Stimulated activated CD8-positive, alpha-beta memory T cell treated with anti-CD3 and anti-CD28 coated beads, Interleukin-4, amount 100 ng/mL, for 24 hours (primary cell): ENCODE data around the gene REEP5.
"Not testable (repeated sequence)": the region's sequence is repeated elsewhere in the genome, so short reads cannot be mapped to it uniquely, and the experiment has no call there.

Experiments used
- DNase-seq: peaks from one replicate; pipeline ENCODE4 v3.0.0-alpha.2; 2020; ENCODE audit warnings: low read depth

REEP5 gene

GRCh38 chr5:112921833-112922817, at the start of gene REEP5:
TSS of gene REEP5 (minus strand) at chr5:112922227. CDS start at chr5:112922190, 37 bp downstream.
- DNase-seq = peak; percentile 79

GRCh38 chr5:112971276-112971675, 49.2 kb upstream of the REEP5 start:
- DNase-seq = no peak

DNA sequence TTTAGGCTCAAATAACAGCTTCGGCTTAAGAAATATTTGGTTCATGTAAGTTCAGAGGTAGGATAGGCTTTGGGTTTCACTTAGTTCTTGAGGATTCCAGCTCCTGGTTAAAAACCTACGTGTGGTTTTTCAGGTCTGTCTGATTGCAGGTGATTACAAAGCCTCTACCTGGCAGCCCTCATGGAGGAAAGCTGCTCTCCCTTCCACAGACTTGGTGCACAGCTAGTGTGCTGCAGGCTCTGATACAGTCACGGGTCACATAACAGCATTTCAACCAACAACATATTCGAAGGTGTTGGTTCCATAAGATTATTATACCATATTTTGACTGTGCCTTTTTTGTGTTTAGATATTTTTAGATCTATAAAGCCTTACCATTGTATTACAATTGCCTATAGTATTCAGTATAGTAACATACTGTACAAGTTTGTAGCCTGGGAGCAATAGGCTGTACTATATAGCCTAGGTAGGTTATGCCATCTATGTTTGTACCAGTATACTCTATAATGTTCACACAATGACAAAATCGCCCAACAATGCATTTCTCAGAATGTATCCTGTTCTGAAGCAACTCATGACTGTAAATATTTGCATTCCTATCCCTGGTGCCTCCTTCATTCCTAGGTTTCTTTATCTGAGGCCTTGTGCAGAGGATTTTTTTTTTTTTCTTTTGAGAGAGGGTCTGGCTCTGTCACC, 46.5 kb upstream of the REEP5 start:
- DNase-seq = no peak

GRCh38 chr5:112967520-112968083, 45.6 kb upstream of the REEP5 start:
- no peak for DNase-seq

- no peak for DNase-seq
Measured at GRCh38 chr5:112965733-112966306, 43.8 kb upstream of the REEP5 start.

- not testable (repeated sequence) for DNase-seq
Measured at GRCh38 chr5:112963374-112963733, 41.3 kb upstream of the REEP5 start.

GRCh38 chr5:112960863-112961504, 39.0 kb upstream of the REEP5 start:
- no peak for DNase-seq

GRCh38 chr5:112960315-112960714, 38.3 kb upstream of the REEP5 start:
- no peak for DNase-seq

- DNase-seq = not testable (repeated sequence)
Measured at GRCh38 chr5:112959872-112960271, 37.8 kb upstream of the REEP5 start.

DNA sequence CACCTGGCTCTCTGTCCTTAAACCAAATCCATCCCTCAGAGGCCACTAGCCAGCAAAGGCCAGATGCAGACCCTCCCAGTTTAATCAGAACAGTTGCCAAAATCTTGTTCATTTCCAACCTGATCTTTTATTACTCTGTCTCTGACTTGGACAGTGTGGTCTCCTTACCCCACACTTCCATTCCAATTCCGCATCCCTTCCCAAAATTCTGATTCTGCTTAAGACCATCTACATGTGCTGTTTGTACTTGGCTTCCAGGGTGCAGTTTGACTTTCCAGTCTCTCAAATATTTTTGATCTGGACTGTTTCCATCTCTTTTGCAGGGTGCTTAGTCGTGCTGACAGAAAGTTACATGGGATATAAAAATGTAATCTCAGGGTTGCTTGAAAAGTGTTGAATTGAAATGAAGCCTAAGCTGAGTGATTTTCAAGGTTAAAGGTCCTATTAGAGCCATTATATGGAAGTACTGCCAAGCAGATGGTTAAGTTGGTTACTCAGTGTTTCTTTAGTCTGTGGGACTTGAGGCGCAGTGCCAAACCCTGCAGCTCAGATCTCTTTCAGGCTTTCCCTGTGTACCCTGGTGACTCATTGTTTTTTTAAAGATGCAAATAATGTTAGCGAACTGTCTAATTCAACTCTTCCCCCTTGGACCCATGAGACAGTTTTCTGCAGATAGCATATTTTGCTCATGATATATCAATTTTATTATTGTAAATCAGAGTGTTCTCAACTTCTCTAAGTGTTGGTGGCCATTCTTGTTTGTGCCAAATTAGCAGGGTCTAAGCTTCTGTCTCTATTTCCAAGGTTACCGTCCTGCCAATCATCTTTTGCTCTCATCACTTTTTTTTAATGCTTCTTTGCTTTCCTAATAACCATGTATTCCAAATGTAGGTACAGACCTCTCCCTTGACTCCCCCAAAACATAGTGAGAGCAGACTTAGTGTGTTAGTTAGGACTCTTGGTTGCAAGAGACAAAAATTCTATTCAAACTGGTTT, 36.4 kb upstream of the REEP5 start:
- no peak for DNase-seq

GRCh38 chr5:112957036-112957808, 35.2 kb upstream of the REEP5 start:
- DNase-seq = no peak

GRCh38 chr5:112956606-112957005, 34.6 kb upstream of the REEP5 start:
- DNase-seq = no peak

DNA sequence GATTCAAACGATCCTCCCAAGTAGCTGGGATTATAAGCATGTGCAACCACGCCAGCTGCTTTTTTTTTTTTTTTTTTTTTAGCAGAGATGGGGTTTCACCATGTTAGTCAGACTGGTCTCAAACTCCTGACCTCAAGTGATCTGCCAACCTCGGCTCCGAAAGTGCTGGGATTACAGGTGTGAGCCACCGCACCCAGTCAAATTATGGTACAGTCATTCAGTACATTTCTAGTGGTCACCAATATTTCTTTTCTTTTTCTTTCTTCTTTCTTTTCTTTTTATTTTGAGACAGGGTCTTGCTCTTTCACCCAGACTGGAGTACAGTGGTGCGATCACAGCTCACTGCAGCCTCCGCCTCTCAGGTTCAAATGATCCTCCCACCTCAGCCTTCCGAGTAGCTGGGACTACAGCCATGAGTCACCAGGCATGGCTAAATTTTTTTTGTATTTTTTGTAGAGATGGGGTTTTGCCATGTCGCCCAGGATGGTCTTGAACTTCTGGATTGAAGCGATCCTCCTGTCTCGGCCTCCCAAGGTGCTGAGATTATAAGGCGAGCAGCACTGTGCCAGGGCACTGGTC, 29.2 kb upstream of the REEP5 start:
- no peak for DNase-seq

GRCh38 chr5:112948458-112948857, 26.4 kb upstream of the REEP5 start:
- DNase-seq = no peak

DNA sequence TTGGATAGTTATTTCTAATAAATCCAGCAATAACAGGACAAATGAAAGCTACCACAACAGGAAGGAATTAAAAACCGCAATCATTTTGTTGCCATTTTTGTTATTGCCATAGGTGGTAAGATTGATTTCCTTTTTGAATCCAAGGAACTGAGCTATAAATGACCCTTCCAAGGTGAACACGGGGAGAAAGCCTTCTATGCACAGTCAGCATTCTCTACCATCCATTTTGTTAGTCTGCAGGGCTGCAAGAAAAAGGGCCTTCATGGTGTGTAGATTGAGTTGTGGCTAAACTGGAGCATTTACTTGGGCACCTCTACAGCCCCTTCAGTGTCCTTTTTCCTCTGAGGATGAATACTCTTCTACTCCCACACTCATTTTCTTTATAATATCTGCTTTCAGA, 18.6 kb upstream of the REEP5 start:
- no peak for DNase-seq

DNA sequence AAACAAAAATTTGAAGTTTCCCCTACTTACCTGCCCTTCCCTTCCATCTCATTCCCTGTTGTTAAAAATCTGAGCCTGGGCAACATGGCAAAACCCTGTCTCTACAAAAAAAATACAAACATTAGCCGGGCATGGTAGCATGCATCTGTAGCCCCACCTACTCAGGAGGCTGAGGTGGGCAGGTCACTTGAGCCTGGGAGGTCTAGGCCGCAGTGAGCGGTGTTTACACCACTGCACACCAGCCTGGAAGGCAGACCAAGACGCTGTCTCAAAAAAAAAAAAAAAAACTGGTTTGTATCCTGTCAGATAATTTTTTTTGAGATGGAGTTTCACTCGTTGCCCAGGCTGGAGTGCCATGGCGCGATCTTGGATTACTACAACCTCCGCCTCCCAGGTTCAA, 16.3 kb upstream of the REEP5 start:
- DNase-seq = no peak

GRCh38 chr5:112935675-112936074, 13.6 kb upstream of the REEP5 start:
- no peak for DNase-seq

DNA sequence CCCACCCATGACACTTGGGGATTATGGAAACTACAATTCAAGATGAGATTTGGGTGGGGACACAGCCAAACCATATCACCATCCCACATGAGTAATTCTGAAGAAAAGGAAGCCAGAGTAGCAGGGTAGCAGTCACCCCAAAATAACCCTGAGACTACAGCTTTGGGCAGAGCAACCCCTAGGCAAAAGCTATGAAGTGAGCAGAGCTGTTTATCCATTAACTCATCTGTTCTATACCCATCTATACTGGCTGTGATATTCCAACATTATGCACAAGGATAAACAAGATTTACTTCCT, 12.3 kb upstream of the REEP5 start:
- DNase-seq = no peak

DNA sequence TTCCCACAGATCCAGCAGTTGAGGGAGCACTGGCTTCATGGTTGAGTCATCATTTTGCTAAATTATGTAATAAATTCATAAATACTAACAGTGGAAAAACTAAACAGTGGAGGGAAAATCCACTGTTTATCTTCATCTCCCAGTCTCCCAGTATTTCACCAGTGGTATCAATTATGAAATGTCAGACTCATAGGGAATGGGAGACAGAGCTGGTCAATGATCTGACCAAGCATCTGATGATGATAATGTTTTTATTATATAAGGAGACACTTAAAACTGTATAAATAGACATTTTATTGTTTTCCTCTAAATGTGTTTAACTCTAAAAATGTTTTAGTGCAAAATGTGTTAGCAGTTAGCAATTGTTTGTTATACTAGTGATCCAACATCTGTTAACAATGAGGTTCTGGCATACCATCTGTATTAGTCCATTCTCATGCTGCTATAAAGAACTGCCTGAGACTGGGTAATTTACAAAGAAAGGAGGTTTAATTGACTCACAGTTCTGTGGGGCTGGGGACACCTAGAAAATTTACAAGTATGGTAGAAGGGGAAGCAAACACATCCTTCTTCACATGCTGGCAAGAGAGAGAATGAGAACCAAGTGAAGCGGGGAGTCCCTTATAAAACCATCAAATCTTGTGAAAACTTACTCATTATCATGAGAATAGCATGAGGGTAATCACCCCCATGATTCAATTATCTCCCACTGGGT, 11.8 kb upstream of the REEP5 start:
- no peak for DNase-seq
